Mucosa of stomach (tissue), 1 donor: Measurements from ENCODE around the gene LIME1.

Experiments
- H3K27me3 ChIP-seq: one replicate; pipeline ENCODE4 v1.7.0; 2013; ENCODE audit warnings: mild to moderate bottlenecking, low read length; ENCODE audit not compliant: control insufficient read depth, insufficient read depth
- H3K36me3 ChIP-seq: one replicate; pipeline ENCODE4 v1.7.0; 2013; ENCODE audit warnings: low read length; ENCODE audit not compliant: control insufficient read depth, insufficient read depth
- H3K4me1 ChIP-seq: one replicate; pipeline ENCODE4 v1.7.0; 2013; ENCODE audit warnings: mild to moderate bottlenecking, low read length; ENCODE audit not compliant: control insufficient read depth, insufficient read depth
- H3K4me3 ChIP-seq: one replicate; pipeline ENCODE4 v1.7.0; 2013; ENCODE audit warnings: low read length
- H3K9ac ChIP-seq: one replicate; pipeline ENCODE4 v1.7.0; 2013; ENCODE audit warnings: mild to moderate bottlenecking, low read length, moderate library complexity
- H3K9me3 ChIP-seq: one replicate; pipeline ENCODE4 v1.7.0; 2013; ENCODE audit warnings: mild to moderate bottlenecking, low read length, moderate library complexity; ENCODE audit not compliant: control insufficient read depth
- donor health status: Pancreatic carcinoma.

Gene LIME1

GRCh38 chr20:63746751-63747315, 10.4 kb downstream of the LIME1 start:
- H3K4me1 ChIP-seq = peaks cover under 1% of the 10 kb centered on the region
- no peaks in the 10 kb centered on the region for H3K9me3 ChIP-seq
- H3K9ac ChIP-seq = no peak overlapping the region
- H3K27me3 ChIP-seq = no peaks in the 10 kb centered on the region
- no peaks in the 10 kb centered on the region for H3K36me3 ChIP-seq
- no peak overlapping the region for H3K4me3 ChIP-seq

DNA sequence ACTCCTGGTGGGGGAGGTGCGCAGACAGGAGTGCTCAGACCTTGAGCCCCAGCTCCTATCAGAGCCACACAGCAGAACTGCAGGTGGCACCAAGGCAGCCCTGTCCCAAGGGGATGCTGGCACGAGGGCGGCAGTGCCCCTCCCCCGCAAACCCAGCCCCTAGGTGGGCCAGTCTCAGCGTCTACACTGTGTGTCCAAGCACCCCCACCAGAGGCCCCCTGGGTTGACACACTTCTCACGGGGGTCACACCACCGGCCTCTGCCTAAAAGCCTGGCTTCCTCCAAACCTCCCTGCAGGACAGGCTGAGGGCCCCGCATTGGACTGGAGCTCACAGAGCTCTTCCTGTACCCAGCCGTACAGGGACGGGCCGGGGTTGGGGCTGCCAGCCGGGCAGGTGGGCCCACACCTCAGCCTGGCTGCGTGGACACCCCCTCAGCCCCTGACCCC, 11.2 kb downstream of the LIME1 start:
- Histone ChIP-seq H3K4me3 (no peak overlapping the region), H3K9me3 (no peaks in the 10 kb centered on the region), H3K4me1 (no peaks in the 10 kb centered on the region), H3K9ac (no peak overlapping the region), H3K36me3 (no peaks in the 10 kb centered on the region), H3K27me3 (no peaks in the 10 kb centered on the region)

- Histone ChIP-seq H3K27me3 (no peaks in the 10 kb centered on the region), H3K9me3 (no peaks in the 10 kb centered on the region), H3K4me3 (no peak overlapping the region), H3K9ac (no peak overlapping the region), H3K4me1 (no peaks in the 10 kb centered on the region), H3K36me3 (no peaks in the 10 kb centered on the region)
Observed at GRCh38 chr20:63748070-63748933, 11.8 kb downstream of the LIME1 start.

DNA sequence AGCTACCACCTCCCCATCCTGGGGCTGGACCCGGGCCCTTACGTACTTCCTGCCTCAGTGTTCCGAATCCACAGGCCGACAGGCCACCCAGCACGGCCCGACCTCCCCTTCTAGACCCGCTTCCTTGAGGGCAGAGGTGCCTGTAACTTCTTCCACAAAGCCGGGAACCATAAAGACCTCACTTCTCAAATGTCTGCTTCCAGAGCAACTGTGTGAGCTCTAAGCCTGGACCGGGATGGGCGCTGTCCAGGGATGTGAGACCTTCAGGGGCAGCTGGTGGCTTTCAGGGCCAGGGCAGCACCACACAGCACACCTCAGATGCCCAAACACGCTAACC, 12.4 kb downstream of the LIME1 start:
- H3K36me3 ChIP-seq = no peaks in the 10 kb centered on the region

DNA sequence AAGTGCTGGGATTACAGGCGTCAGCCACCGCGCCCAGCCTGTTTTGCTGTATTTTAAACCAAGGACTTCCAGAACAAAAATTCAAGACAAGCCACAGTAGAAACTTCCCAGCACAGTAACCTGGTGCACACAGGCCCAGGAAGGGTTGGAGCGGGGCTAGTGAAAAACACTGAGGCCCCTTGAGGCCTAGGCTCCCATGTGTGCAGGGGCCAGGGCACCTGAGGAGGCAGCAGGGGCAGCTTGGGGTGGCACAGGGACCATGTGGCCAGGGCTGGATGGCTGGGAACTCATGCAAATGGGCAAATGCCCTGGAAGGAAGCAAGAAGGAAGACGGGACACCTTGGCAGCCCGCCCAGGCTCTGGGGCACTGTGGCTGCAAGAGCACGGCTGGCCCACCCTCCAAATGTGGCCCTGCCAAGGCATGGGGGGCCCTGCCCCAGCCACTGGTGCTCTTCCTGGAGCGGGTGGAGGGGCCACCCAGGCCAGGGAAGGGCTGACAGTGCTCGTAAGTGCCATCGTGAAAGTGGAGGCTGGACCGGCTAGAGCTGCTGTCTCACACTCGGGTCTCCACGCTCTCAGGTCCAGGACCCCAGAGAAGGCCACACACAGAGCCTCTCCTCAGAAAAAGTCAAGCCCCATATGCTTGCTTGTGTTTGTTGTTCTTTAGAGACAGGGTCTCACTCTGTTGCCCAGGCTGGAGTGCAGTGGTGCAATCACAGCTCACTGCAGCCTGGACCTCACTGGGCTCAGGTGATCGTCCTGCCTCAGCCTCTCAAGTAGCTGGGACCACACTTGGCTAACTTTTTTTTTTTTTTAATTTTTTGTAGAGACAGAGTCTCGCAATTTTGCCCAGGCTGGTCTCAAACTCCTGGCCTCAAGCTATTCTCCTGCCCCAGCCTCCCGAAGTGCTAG, 13.4 kb downstream of the LIME1 start:
- H3K4me3 ChIP-seq = no peak overlapping the region
- no peak overlapping the region for H3K9ac ChIP-seq
- H3K36me3 ChIP-seq = no peaks in the 10 kb centered on the region
- no peaks in the 10 kb centered on the region for H3K4me1 ChIP-seq
- no peaks in the 10 kb centered on the region for H3K27me3 ChIP-seq
- H3K9me3 ChIP-seq = no peaks in the 10 kb centered on the region

More for the DNA sequence above, 12.4 kb downstream of the LIME1 start:
- Histone ChIP-seq H3K4me1 (no peaks in the 10 kb centered on the region), H3K9ac (no peak overlapping the region), H3K27me3 (no peaks in the 10 kb centered on the region), H3K9me3 (no peaks in the 10 kb centered on the region), H3K4me3 (no peak overlapping the region)

DNA sequence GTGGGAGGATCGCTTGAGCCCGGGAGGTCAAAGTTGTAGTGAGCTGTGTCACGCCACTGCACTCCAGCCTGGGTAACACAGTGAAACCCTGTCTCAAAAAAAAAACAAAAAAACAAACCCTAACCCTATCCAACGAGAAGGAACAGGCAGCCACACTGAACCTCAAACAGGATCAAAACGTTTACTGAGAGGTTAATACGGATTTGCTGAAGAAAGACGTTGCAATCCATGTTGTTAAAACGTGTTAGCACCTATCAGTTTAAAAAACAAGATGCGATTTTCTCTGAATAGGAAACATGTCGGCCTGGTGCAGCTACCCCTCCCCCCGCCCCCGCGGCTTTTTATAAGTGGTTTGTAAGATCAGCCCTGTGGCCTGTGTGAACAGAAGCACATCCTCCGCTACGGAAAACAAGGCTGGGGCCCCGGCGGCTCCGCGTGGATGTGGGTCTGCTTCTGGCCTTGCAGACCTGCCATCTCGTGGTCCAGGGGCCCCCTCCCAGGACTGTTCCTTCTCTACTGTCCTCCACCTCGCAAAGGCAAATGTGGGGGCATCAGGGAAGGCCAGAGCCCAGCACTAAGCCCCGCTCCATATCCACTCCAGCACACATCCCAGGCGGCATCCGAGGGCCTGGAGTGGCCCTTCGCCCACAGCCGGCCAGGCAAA, 14.5 kb downstream of the LIME1 start:
- no peaks in the 10 kb centered on the region for H3K36me3 ChIP-seq
- no peak overlapping the region for H3K4me3 ChIP-seq
- no peaks in the 10 kb centered on the region for H3K9me3 ChIP-seq
- no peaks in the 10 kb centered on the region for H3K4me1 ChIP-seq
- no peaks in the 10 kb centered on the region for H3K27me3 ChIP-seq
- no peak overlapping the region for H3K9ac ChIP-seq

GRCh38 chr20:63751471-63752271, 15.2 kb downstream of the LIME1 start:
- Histone ChIP-seq H3K9me3 (no peaks in the 10 kb centered on the region), H3K4me3 (no peak overlapping the region), H3K9ac (no peak overlapping the region), H3K36me3 (no peaks in the 10 kb centered on the region), H3K4me1 (no peaks in the 10 kb centered on the region), H3K27me3 (no peaks in the 10 kb centered on the region)

- Histone ChIP-seq H3K9ac (no peak overlapping the region), H3K27me3 (no peaks in the 10 kb centered on the region), H3K36me3 (no peaks in the 10 kb centered on the region), H3K9me3 (no peaks in the 10 kb centered on the region), H3K4me1 (no peaks in the 10 kb centered on the region), H3K4me3 (no peak overlapping the region)
Observed at GRCh38 chr20:63752411-63753101, 16.1 kb downstream of the LIME1 start.

- no peaks in the 10 kb centered on the region for H3K9me3 ChIP-seq
- no peak overlapping the region for H3K4me3 ChIP-seq
- H3K36me3 ChIP-seq = no peaks in the 10 kb centered on the region
Observed at GRCh38 chr20:63753381-63753780, 16.9 kb downstream of the LIME1 start.

GRCh38 chr20:63754008-63754407, 17.5 kb downstream of the LIME1 start:
- Histone ChIP-seq H3K9me3 (no peaks in the 10 kb centered on the region), H3K4me3 (no peak overlapping the region), H3K27me3 (no peaks in the 10 kb centered on the region), H3K4me1 (no peaks in the 10 kb centered on the region), H3K36me3 (no peaks in the 10 kb centered on the region), H3K9ac (no peak overlapping the region)

More at GRCh38 chr20:63753381-63753780, 16.9 kb downstream of the LIME1 start:
- H3K9ac ChIP-seq = no peak overlapping the region
- no peaks in the 10 kb centered on the region for H3K27me3 ChIP-seq
- H3K4me1 ChIP-seq = no peaks in the 10 kb centered on the region
